ENCODE results near the gene TRABD2B.

Gene TRABD2B

GRCh38 chr1:47997289-47998200 lies at the start of gene TRABD2B:
TRABD2B (minus strand) TSS chr1:47997385.
- DNase-seq: peak; percentile 35 to 55

- DNase-seq: no peak
Observed at GRCh38 chr1:48044311-48044710, 47.1 kb upstream of the TRABD2B start.

GRCh38 chr1:48043622-48044021 lies 46.4 kb upstream of the TRABD2B start:
- no peak for DNase-seq

DNA sequence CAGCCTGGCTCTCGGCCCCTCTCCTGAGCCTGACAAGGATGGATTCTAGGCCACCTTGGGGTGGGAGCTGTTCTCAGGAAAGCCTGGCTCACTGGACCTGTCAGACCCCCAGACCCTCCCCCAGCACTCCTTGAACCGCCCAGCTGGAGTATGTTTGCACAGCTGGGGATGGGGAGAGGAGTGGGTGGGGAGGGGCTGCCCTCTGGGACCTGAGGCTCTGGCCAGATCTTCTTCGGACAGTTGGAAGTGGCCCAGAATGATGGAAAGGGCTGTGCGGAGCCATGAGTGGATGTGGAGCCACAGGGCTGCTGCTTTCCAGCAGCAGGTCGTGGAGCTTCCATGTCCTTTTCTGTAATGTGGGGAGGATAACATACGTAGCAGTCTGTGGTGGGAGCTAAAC lies 43.0 kb upstream of the TRABD2B start:
- no peak for DNase-seq

DNA sequence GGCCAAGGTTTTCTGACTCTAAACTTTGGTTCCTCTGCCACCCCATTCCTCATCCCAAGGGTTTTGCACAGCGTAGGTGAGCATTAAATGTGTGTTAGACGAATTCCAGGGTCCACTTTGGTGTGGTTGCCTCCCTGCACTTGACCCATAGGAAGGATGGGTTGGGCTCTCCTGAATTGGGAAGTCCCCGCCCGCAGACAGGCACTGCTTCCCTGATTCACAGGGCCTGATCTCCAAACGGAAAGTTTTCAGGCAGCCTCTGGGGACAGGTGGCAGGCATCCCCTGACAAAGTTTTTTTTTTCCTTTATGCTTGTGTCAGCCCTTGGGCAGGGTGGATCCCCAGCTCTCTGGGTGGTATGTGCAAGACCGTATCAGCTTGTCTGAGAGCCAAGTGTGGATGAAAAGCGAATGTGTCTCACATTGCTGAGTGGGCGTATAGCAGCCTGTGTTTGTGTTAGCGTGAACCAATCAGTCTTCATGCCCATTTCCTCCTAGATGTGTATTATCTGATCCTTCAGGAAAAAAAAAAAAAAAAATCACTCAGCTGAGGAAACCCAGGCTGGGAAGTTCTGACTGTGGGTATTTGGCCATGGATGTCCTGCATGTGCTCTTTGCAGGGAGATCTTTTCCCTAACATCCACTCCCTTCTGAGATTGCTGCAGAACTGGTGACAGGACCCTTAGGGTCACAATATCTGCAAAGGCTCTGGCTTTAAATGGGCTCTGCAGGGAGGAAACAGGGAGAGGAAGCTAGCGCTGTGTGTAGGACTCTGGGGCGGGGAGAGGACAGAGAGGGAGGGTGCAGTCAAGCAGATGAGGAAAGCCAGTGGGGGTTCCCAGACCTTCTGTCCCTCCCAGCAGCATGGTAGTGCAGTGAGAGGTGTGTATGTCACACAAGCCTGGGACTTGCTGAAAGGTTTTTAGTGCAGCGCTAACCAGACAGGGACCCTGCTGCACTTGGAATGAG lies 42.2 kb upstream of the TRABD2B start:
- no peak for DNase-seq

- no peak for DNase-seq
Observed at GRCh38 chr1:48038270-48038767, 41.1 kb upstream of the TRABD2B start.

DNA sequence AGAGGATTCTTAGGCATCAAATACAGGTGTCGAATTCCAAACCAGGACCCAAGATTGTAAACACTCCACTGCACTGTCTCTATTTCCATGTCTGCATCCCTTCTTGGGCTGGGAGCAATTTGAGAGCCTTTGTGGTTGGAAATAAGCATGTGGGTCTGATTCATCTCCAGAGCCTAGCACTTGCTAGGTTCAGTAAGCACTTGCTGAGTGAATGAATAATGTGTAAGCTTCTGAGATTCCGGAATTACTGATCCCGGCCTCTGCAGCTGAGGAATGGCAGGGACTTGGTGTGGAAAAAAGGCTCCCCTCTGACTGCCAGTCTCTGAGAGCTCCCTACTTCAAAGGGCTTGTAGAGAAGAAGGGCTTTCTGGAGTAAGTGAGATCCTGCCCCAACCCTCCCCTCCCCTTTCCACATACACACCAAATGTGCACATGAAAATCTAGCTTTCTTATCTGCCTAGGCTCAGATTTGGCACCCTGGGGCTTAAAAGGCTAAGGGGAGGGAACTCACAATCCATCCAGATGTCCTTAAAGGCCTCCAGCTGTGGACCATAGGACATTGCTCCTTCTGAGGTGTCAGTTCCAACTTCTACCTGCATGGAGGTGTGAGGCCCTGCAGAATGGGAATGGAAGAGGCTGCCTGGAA lies 39.6 kb upstream of the TRABD2B start:
- no peak for DNase-seq

DNA sequence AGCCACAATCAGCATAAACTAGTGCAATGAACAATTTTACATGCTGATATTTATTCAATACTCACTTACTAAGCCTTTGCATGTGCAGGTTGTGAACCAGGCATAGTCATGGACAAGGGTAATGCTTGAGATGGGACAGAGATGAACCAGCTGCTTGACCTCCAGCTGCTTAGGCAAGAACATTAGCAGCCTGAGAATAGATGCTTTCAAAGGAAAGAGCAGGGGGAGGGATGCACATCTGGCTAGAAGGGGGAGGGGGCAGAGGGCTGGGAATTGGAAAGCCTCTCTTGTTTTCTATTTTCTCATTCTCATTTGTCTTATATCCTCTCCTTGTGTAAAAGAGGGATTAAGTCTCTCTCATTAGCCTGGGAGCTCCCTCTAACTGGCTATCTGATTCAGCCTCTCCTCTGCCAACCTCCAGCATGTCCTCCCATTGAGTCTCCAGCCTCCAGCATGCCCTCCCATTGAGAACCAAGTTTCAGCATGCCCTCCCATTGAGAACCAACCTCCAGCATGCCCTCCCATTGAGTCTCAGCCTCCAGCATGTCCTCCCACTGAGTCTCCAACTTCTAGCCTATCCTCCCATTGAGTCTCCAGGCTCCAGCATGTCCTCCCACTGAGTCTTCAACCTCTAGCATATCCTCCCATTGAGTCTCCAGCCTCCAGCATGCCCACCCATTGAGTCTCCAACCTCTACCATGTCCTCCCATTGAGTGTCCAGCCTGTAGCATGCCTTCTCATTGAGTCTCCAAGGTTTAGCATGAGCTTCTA lies 38.4 kb upstream of the TRABD2B start:
- DNase-seq: no peak

- no peak for DNase-seq
Observed at GRCh38 chr1:48033495-48034045, 36.4 kb upstream of the TRABD2B start.

DNA sequence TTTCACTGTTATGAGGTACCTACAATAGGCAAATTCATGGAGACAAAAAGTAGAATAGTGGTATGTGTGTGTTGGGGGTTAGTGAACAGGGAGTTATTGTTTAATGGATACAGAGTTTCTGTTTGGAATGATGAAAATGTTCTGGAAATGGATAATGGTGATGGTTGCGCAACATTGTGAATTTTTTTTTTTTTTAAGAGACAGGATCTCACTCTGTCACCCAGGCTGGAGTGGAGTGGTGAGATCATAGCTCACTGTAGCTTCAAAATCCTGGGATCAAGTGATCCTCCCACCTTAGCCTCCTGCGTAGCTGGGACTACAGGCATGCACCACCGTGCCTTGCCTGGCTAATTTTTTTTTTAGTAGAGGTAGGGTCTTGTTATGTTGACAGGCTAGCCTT lies 34.5 kb upstream of the TRABD2B start:
- no peak for DNase-seq

- no peak for DNase-seq
Observed at GRCh38 chr1:48030696-48031365, 33.6 kb upstream of the TRABD2B start.

DNA sequence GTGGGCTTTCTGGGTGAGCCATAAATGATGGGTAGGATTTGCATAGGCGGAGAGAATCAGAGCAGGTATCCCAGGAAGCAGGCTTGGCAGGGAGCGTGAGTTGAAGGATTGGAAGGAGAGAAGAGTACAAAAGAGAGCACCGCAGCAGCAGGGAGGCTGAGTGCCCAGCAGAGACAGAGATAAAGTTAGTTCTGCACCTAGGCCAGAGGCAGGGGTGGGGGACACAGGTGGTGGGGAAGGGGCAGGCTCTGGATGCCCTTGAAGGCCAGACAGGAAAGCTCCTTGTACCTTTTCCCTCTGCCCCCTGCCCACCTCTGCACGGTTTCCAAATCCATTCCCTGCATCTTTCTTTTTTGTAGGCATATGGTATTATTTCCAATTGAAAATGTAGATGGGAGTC lies 33.0 kb upstream of the TRABD2B start:
- no peak for DNase-seq

DNA sequence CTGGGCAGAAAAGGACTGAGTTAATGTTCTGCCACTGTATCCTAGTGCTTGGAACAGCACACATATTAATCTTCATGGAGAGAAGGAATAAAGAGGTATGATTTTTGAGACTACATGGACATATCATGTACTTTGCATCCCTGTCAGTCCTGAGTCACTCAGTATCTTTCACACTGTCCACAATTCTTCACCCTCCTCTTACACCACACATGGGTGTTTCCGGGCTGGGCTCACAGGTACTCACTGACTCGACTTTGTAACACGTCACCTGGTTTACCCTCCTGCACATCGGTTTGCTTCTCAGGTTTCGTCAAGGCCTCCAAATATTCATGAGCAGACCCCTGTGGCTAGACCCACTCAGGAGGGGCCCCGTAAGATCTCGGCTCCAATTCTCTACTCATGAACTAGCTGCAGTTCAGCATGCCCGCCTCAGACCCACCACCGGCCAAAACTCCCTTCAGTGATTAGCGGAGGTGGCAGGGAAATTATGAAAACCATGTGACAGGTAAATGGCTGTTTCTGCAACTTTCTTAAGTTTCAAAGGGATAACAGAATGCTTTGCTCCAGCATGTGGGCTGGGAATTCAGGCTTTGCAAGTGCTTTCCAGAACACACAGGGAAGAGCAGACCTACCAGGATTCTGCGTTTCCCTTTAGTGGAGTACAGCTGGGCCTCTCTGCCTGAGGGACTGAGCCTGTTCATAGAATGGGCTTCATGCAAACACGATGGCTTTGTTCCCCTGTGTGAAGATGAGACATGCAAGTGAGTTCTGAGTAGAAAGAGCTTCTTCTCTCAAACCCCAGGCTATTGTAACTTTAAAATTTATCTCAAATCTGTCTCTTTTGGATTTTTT lies 31.3 kb upstream of the TRABD2B start:
- DNase-seq: no peak

GRCh38 chr1:48027533-48027835 lies 30.3 kb upstream of the TRABD2B start:
- no peak for DNase-seq

DNA sequence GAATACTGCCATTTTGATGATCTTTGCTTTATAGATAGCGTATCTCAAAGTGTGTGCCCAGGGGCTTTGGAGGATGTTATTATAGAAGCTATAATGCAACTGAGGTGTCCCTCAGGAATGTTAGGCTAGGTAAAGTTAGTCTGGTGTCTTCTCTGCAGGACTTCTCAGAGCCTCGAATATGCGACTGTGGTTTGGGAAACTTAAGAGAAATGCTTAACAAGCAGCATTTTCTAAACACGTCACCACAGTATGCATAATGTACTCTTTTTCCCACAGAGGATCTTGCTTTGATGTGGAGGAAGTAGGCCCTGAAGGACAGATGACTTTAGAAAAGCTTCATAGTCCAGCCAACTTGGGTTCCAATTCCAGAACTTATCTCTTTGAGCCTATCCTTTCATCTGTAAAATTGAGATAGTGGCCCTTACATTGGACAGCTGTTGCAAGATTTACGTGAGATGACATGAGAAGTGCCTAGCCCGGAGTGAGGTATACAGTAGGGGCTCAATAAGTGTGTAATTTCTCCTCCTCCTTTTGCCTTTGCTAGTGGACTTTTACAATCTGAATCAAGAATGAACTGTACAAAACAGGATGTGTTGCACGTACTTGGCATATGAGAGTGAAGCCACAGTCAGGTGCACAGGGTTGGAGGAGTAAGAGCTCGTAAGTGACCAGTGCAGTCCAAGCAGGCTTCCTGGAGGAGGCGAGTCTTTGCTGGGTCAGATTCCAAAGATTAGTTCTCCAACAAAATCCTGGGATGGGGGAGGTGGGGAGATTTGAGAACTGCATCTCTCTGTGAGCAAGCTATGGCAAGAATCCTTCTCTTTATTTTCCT lies 29.7 kb upstream of the TRABD2B start:
- no peak for DNase-seq

- DNase-seq: no peak
Observed at GRCh38 chr1:48026275-48026674, 29.1 kb upstream of the TRABD2B start.

DNA sequence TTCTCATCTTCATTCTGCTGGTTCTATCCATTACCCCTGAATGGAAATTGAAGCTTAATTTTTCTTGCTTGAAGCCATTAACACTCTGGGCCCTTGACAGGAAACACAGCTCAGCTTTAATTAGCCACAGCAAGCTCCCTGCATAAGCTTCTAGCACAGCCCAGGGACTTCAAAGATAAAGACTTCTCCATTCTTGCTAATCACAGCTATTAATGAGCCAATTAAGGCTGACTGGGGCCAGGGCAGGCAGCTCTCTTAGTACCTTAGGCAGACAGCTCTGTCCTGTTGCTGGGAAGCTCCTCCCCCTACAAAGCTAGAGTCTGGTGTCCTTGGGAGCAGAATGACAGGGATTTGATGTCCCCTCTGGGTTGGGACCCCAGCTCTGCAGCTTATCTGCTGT lies 27.9 kb upstream of the TRABD2B start:
- no peak for DNase-seq

DNA sequence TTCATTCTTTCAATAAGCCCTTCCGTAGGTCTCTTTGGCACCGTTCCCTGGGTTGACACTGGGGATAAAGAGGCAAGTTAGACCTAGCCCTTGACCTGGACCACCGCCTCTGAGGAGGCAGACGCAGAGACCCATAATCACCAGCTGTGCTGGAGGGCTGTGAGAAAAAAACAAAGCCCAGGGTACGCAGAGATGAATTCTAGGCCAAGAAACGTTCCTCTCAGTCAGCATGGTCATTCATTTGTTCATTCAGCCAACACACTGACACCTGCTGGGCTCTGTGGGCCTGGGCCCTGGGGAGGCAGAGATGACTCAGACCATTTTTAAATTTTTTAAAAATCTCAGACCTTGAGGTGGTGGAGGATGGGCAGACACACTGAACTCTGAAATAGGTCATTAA lies 26.3 kb upstream of the TRABD2B start:
- DNase-seq: no peak

- no peak for DNase-seq
Observed at GRCh38 chr1:48022306-48022705, 25.1 kb upstream of the TRABD2B start.

GRCh38 chr1:48021792-48022191 lies 24.6 kb upstream of the TRABD2B start:
- no peak for DNase-seq

All from CD4-positive, alpha-beta T cell treated with Interferon alpha-2 for 1 hour (primary cell).